B cell (primary cell): ENCODE data around the gene OR2A25.

Source experiments
- EZH2 ChIP-seq: IDR thresholded peaks from 2 replicates; pipeline ENCODE4 v1.6.1; 2012; ENCODE audit warnings: borderline replicate concordance, low read depth, mild to moderate bottlenecking, moderate library complexity, low read length; ENCODE audit not compliant: insufficient read depth, poor library complexity, severe bottlenecking
- TF ChIP-seq, protein P1 (sequence below): fragments of 200-600 bp; IDR thresholded peaks from one replicate; pipeline ENCODE4 v1.8.0; 2022; ENCODE audit warnings: antibody characterized with exemption, mild to moderate bottlenecking

DNA sequence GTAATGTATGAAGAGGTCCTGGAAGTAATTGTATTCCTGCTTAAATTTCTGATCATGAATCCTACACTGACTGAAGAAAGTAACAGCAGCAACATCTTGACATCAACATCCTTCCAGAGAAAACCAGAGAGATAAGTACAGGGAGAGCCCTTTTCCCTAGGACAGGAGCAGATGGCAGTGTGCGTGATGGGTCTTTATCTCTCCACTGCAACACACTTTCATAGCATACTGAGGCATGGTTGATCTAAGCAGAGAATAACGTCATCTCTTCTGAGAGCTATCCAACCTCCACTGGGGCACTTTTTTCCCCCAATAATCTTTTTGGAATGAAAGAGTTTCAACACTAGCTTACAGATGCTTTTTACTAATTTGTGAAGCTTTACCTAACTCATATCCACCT, 342 bp downstream of the OR2A25 start:
- TF ChIP-seq, protein P1, sequence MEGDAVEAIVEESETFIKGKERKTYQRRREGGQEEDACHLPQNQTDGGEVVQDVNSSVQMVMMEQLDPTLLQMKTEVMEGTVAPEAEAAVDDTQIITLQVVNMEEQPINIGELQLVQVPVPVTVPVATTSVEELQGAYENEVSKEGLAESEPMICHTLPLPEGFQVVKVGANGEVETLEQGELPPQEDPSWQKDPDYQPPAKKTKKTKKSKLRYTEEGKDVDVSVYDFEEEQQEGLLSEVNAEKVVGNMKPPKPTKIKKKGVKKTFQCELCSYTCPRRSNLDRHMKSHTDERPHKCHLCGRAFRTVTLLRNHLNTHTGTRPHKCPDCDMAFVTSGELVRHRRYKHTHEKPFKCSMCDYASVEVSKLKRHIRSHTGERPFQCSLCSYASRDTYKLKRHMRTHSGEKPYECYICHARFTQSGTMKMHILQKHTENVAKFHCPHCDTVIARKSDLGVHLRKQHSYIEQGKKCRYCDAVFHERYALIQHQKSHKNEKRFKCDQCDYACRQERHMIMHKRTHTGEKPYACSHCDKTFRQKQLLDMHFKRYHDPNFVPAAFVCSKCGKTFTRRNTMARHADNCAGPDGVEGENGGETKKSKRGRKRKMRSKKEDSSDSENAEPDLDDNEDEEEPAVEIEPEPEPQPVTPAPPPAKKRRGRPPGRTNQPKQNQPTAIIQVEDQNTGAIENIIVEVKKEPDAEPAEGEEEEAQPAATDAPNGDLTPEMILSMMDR, result no peak
- no peak for TF ChIP-seq EZH2
